Measurements from ENCODE around the gene ZNF423.

Gene ZNF423

GRCh38 chr16:49600976-49601375 lies 254.9 kb downstream of the ZNF423 start:
- H3K27me3 ChIP-seq (ENCODE audit: control insufficient read depth in 1 of 2, insufficient read depth in 2 of 2, low read length in 2 of 2): no peaks in the 10 kb centered on the region
- no peak overlapping the region for H3K9ac ChIP-seq (ENCODE audit: low read depth in 1 of 2, low read length in 2 of 2)
- H3K27ac ChIP-seq (ENCODE audit: low read depth, low read length): no peak overlapping the region
- H3K36me3 ChIP-seq (ENCODE audit: control insufficient read depth in 1 of 2, insufficient read depth in 2 of 2, low read length in 2 of 2): no peaks in the 10 kb centered on the region
- H3K4me3 ChIP-seq (ENCODE audit: low read depth in 1 of 2, low read length in 2 of 2): no peak overlapping the region
- H3K9me3 ChIP-seq (ENCODE audit: control insufficient read depth in 1 of 2, low read length in 2 of 2): no peaks in the 10 kb centered on the region
- peaks cover 0 to 10% of the 10 kb centered on the region in 2 donors for H3K4me1 ChIP-seq (ENCODE audit: control insufficient read depth in 1 of 2, insufficient read depth in 2 of 2, low read length in 2 of 2)

GRCh38 chr16:49600536-49600935 lies 255.4 kb downstream of the ZNF423 start:
- H3K27me3 ChIP-seq (ENCODE audit: control insufficient read depth in 1 of 2, insufficient read depth in 2 of 2, low read length in 2 of 2): no peaks in the 10 kb centered on the region
- no peak overlapping the region for H3K27ac ChIP-seq (ENCODE audit: low read depth, low read length)
- peaks cover 0 to 10% of the 10 kb centered on the region in 2 donors for H3K4me1 ChIP-seq (ENCODE audit: control insufficient read depth in 1 of 2, insufficient read depth in 2 of 2, low read length in 2 of 2)
- no peaks in the 10 kb centered on the region for H3K9me3 ChIP-seq (ENCODE audit: control insufficient read depth in 1 of 2, low read length in 2 of 2)
- no peak overlapping the region for H3K4me3 ChIP-seq (ENCODE audit: low read depth in 1 of 2, low read length in 2 of 2)
- no peak overlapping the region for H3K9ac ChIP-seq (ENCODE audit: low read depth in 1 of 2, low read length in 2 of 2)
- H3K36me3 ChIP-seq (ENCODE audit: control insufficient read depth in 1 of 2, insufficient read depth in 2 of 2, low read length in 2 of 2): no peaks in the 10 kb centered on the region

GRCh38 chr16:49599704-49600103 lies 256.2 kb downstream of the ZNF423 start:
- H3K9ac ChIP-seq (ENCODE audit: low read depth in 1 of 2, low read length in 2 of 2): no peak overlapping the region
- H3K27me3 ChIP-seq (ENCODE audit: control insufficient read depth in 1 of 2, insufficient read depth in 2 of 2, low read length in 2 of 2): no peaks in the 10 kb centered on the region
- no peaks in the 10 kb centered on the region for H3K36me3 ChIP-seq (ENCODE audit: control insufficient read depth in 1 of 2, insufficient read depth in 2 of 2, low read length in 2 of 2)
- no peak overlapping the region for H3K27ac ChIP-seq (ENCODE audit: low read depth, low read length)
- H3K9me3 ChIP-seq (ENCODE audit: control insufficient read depth in 1 of 2, low read length in 2 of 2): no peaks in the 10 kb centered on the region
- H3K4me3 ChIP-seq (ENCODE audit: low read depth in 1 of 2, low read length in 2 of 2): no peak overlapping the region
- H3K4me1 ChIP-seq (ENCODE audit: control insufficient read depth in 1 of 2, insufficient read depth in 2 of 2, low read length in 2 of 2): peaks cover 0 to 10% of the 10 kb centered on the region in 2 donors

GRCh38 chr16:49599281-49599680 lies 256.6 kb downstream of the ZNF423 start:
- no peaks in the 10 kb centered on the region for H3K36me3 ChIP-seq (ENCODE audit: control insufficient read depth in 1 of 2, insufficient read depth in 2 of 2, low read length in 2 of 2)
- H3K9me3 ChIP-seq (ENCODE audit: control insufficient read depth in 1 of 2, low read length in 2 of 2): no peaks in the 10 kb centered on the region
- H3K4me1 ChIP-seq (ENCODE audit: control insufficient read depth in 1 of 2, insufficient read depth in 2 of 2, low read length in 2 of 2): peaks cover 0 to 10% of the 10 kb centered on the region in 2 donors
- H3K27me3 ChIP-seq (ENCODE audit: control insufficient read depth in 1 of 2, insufficient read depth in 2 of 2, low read length in 2 of 2): no peaks in the 10 kb centered on the region
- no peak overlapping the region for H3K27ac ChIP-seq (ENCODE audit: low read depth, low read length)
- no peak overlapping the region for H3K4me3 ChIP-seq (ENCODE audit: low read depth in 1 of 2, low read length in 2 of 2)
- no peak overlapping the region for H3K9ac ChIP-seq (ENCODE audit: low read depth in 1 of 2, low read length in 2 of 2)

- Histone ChIP-seq H3K27ac (ENCODE audit: low read depth, low read length) (no peak overlapping the region), H3K9ac (ENCODE audit: low read depth in 1 of 2, low read length in 2 of 2) (peak overlapping the region in 1 of 2 donors; percentile 43), H3K9me3 (ENCODE audit: control insufficient read depth in 1 of 2, low read length in 2 of 2) (no peaks in the 10 kb centered on the region), H3K4me3 (ENCODE audit: low read depth in 1 of 2, low read length in 2 of 2) (no peak overlapping the region), H3K27me3 (ENCODE audit: control insufficient read depth in 1 of 2, insufficient read depth in 2 of 2, low read length in 2 of 2) (no peaks in the 10 kb centered on the region), H3K36me3 (ENCODE audit: control insufficient read depth in 1 of 2, insufficient read depth in 2 of 2, low read length in 2 of 2) (no peaks in the 10 kb centered on the region), H3K4me1 (ENCODE audit: control insufficient read depth in 1 of 2, insufficient read depth in 2 of 2, low read length in 2 of 2) (peaks cover 0 to 10% of the 10 kb centered on the region in 2 donors)
These were observed 257.3 kb downstream of the ZNF423 start for GRCh38 chr16:49598383-49599170.

GRCh38 chr16:49597796-49598195 lies 258.1 kb downstream of the ZNF423 start:
- Histone ChIP-seq H3K27ac (ENCODE audit: low read depth, low read length) (no peak overlapping the region), H3K4me3 (ENCODE audit: low read depth in 1 of 2, low read length in 2 of 2) (no peak overlapping the region), H3K4me1 (ENCODE audit: control insufficient read depth in 1 of 2, insufficient read depth in 2 of 2, low read length in 2 of 2) (peaks cover 0 to 10% of the 10 kb centered on the region in 2 donors), H3K9me3 (ENCODE audit: control insufficient read depth in 1 of 2, low read length in 2 of 2) (no peaks in the 10 kb centered on the region), H3K36me3 (ENCODE audit: control insufficient read depth in 1 of 2, insufficient read depth in 2 of 2, low read length in 2 of 2) (no peaks in the 10 kb centered on the region), H3K27me3 (ENCODE audit: control insufficient read depth in 1 of 2, insufficient read depth in 2 of 2, low read length in 2 of 2) (no peaks in the 10 kb centered on the region), H3K9ac (ENCODE audit: low read depth in 1 of 2, low read length in 2 of 2) (no peak overlapping the region)

GRCh38 chr16:49596648-49597291 lies 259.1 kb downstream of the ZNF423 start:
- H3K4me1 ChIP-seq (ENCODE audit: control insufficient read depth in 1 of 2, insufficient read depth in 2 of 2, low read length in 2 of 2): peaks cover 0 to 10% of the 10 kb centered on the region in 2 donors
- H3K4me3 ChIP-seq (ENCODE audit: low read depth in 1 of 2, low read length in 2 of 2): no peak overlapping the region
- H3K27me3 ChIP-seq (ENCODE audit: control insufficient read depth in 1 of 2, insufficient read depth in 2 of 2, low read length in 2 of 2): no peaks in the 10 kb centered on the region
- H3K27ac ChIP-seq (ENCODE audit: low read depth, low read length): no peak overlapping the region
- H3K36me3 ChIP-seq (ENCODE audit: control insufficient read depth in 1 of 2, insufficient read depth in 2 of 2, low read length in 2 of 2): no peaks in the 10 kb centered on the region
- H3K9ac ChIP-seq (ENCODE audit: low read depth in 1 of 2, low read length in 2 of 2): no peak overlapping the region
- H3K9me3 ChIP-seq (ENCODE audit: control insufficient read depth in 1 of 2, low read length in 2 of 2): no peaks in the 10 kb centered on the region

GRCh38 chr16:49596068-49596467 lies 259.8 kb downstream of the ZNF423 start:
- no peak overlapping the region for H3K9ac ChIP-seq (ENCODE audit: low read depth in 1 of 2, low read length in 2 of 2)
- peaks cover 0 to 10% of the 10 kb centered on the region in 2 donors for H3K4me1 ChIP-seq (ENCODE audit: control insufficient read depth in 1 of 2, insufficient read depth in 2 of 2, low read length in 2 of 2)
- no peaks in the 10 kb centered on the region for H3K27me3 ChIP-seq (ENCODE audit: control insufficient read depth in 1 of 2, insufficient read depth in 2 of 2, low read length in 2 of 2)
- H3K9me3 ChIP-seq (ENCODE audit: control insufficient read depth in 1 of 2, low read length in 2 of 2): no peaks in the 10 kb centered on the region
- H3K36me3 ChIP-seq (ENCODE audit: control insufficient read depth in 1 of 2, insufficient read depth in 2 of 2, low read length in 2 of 2): no peaks in the 10 kb centered on the region
- H3K4me3 ChIP-seq (ENCODE audit: low read depth in 1 of 2, low read length in 2 of 2): no peak overlapping the region
- H3K27ac ChIP-seq (ENCODE audit: low read depth, low read length): no peak overlapping the region

- Histone ChIP-seq H3K4me3 (ENCODE audit: low read depth in 1 of 2, low read length in 2 of 2) (no peak overlapping the region), H3K27me3 (ENCODE audit: control insufficient read depth in 1 of 2, insufficient read depth in 2 of 2, low read length in 2 of 2) (no peaks in the 10 kb centered on the region), H3K4me1 (ENCODE audit: control insufficient read depth in 1 of 2, insufficient read depth in 2 of 2, low read length in 2 of 2) (peaks cover 0 to 10% of the 10 kb centered on the region in 2 donors), H3K36me3 (ENCODE audit: control insufficient read depth in 1 of 2, insufficient read depth in 2 of 2, low read length in 2 of 2) (no peaks in the 10 kb centered on the region), H3K9me3 (ENCODE audit: control insufficient read depth in 1 of 2, low read length in 2 of 2) (no peaks in the 10 kb centered on the region), H3K9ac (ENCODE audit: low read depth in 1 of 2, low read length in 2 of 2) (no peak overlapping the region), H3K27ac (ENCODE audit: low read depth, low read length) (no peak overlapping the region)
These were observed 261.0 kb downstream of the ZNF423 start for GRCh38 chr16:49594685-49595498.

- Histone ChIP-seq H3K27ac (ENCODE audit: low read depth, low read length) (no peak overlapping the region), H3K4me1 (ENCODE audit: control insufficient read depth in 1 of 2, insufficient read depth in 2 of 2, low read length in 2 of 2) (peaks cover 0 to 10% of the 10 kb centered on the region in 2 donors), H3K27me3 (ENCODE audit: control insufficient read depth in 1 of 2, insufficient read depth in 2 of 2, low read length in 2 of 2) (no peaks in the 10 kb centered on the region), H3K4me3 (ENCODE audit: low read depth in 1 of 2, low read length in 2 of 2) (no peak overlapping the region), H3K9ac (ENCODE audit: low read depth in 1 of 2, low read length in 2 of 2) (no peak overlapping the region), H3K9me3 (ENCODE audit: control insufficient read depth in 1 of 2, low read length in 2 of 2) (no peaks in the 10 kb centered on the region), H3K36me3 (ENCODE audit: control insufficient read depth in 1 of 2, insufficient read depth in 2 of 2, low read length in 2 of 2) (no peaks in the 10 kb centered on the region)
These were observed 261.8 kb downstream of the ZNF423 start for GRCh38 chr16:49594153-49594552.
